SKM-1 treated with dmso at 0.1 percent for 144 hours (cell line): Measurements from ENCODE around the gene NFIX.
"Not testable (repeated sequence)": the region's sequence is repeated elsewhere in the genome, so short reads cannot be mapped to it uniquely, and the experiment has no call there.

ENCODE experiments used
- DNase-seq: peaks from one replicate; lab custom pipeline; 2025; ENCODE audit not compliant: unreplicated experiment; lab: John Stamatoyannopoulos, UW

The NFIX gene

GRCh38 chr19:12994701-12995595, at the start of gene NFIX:
Gene NFIX (plus strand): TSS chr19:12995475. CDS start chr19:12995838, 363 bp downstream.
- peak; percentile 26 for DNase-seq

DNA sequence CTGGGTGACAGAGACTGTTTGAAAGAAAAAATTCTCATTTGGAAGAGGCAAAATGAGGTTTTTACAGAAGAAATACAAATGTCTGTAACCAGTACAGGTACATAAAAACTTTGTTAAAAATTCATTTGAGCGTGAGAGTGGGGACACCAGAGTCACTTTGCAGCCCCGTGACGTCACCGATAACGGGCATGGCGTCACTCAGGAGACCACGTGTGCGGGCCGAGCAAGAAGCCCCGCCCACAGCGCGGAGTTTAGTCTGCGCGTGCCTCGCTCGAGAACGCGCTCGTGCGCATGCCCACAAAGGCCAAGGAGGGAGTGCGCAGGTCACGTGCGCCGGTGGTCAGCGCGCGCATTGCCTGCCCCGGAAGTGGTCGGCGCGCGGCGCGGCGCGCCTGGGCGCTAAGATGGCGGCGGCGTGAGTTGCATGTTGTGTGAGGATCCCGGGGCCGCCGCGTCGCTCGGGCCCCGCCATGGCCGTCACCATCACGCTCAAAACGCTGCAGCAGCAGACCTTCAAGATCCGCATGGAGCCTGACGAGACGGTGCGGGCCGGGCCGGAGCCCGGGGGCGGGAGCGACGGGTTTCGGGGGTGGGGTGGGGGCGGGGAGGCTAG, 49.7 kb upstream of the NFIX start, which contains the start of gene RAD23A:
RAD23A (plus strand) TSS at position 384 of the 613 bp plus-strand sequence; CDS start at position 471, 87 bp downstream.
- DNase-seq, result peak; percentile 90

GRCh38 chr19:12946092-12946721, 49.1 kb upstream of the NFIX start:
- no peak for DNase-seq

DNA sequence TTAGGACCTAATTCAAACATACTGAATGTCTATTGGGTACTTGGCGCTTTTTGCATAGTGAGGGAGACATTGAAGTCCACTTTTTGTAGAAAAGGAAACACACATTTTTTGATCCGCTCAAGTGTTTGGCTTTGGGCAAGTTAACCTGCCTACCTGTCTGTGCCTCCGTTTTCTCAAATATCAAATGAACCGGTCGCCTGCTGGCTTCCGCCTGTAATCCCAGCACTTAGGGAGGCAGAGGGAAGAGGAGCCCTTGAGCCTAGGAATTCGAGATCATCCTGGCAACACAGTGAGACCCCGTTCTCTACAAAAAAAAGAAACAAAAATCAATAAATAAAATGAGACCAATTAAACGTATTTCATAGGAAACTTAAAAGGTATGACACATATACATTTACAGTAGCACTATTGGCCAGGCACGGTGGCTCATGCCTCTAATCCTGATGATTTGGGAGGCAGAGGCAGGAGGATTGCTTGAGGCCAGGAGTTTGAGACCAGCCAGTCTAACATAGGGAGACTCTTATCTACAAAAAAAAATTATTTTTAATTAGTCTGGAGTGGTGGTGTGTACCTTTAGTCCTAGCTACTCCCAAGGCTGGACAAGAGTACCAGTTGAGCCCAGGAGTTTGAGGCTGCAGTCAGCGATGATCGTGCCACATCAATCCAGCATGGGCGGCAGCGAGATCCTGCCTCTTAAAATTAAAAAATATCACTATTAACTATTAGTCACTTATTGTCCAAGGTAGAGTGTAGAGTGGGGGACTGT, 48.4 kb upstream of the NFIX start:
- no peak for DNase-seq

GRCh38 chr19:12947702-12948611, 47.3 kb upstream of the NFIX start:
- no peak for DNase-seq

DNA sequence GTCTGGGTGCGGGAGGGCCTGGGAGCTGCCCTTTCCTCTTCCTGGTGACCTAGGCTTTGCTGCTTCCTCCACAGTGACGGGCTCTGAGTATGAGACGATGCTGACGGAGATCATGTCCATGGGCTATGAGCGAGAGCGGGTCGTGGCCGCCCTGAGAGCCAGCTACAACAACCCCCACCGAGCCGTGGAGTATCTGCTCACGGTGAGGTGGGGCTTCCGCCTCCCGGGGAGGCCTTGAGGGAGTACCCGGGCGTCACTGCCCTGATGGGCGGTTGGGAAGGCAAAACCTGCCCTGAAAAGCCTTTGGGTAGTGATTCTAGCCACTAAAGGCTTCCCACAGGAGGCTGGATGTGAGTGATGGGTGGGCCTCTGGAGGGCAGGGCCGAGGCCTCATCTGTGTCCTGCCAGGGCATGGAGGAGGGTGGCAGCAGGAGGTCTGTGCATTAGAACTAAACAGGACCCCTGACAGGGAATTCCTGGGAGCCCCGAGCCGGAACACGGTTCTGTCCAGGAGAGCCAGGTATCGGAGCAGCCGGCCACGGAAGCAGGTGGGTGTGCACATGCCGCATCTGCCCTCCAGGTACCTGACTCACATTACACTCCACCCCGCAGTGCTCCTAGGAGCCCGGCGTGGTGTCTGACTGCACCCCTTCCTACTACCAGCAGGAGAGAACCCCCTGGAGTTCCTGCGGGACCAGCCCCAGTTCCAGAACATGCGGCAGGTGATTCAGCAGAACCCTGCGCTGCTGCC, 46.5 kb upstream of the NFIX start:
- DNase-seq, result no peak

- DNase-seq, result no peak
Observed at GRCh38 chr19:12949363-12950283, 45.7 kb upstream of the NFIX start.

DNA sequence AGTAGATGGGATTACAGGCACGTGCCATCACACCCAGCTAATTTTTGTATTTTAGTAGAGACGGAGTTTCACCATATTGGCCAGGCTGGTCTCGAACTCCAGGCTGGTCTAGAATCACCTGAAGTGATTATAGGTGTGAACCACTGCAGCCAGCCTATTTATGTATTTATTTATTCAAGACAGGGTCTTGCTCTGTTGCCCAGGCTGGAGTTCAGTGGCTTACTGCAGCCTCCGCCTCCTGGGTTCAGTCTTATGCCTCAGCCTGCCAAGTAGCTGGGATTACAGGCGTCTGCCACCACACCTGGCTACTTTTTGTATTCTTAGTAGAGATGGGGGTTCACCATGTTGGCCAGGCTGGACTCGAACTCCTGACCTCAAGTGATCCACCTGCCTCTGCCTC, 43.2 kb upstream of the NFIX start:
- DNase-seq, result not testable (repeated sequence)

DNA sequence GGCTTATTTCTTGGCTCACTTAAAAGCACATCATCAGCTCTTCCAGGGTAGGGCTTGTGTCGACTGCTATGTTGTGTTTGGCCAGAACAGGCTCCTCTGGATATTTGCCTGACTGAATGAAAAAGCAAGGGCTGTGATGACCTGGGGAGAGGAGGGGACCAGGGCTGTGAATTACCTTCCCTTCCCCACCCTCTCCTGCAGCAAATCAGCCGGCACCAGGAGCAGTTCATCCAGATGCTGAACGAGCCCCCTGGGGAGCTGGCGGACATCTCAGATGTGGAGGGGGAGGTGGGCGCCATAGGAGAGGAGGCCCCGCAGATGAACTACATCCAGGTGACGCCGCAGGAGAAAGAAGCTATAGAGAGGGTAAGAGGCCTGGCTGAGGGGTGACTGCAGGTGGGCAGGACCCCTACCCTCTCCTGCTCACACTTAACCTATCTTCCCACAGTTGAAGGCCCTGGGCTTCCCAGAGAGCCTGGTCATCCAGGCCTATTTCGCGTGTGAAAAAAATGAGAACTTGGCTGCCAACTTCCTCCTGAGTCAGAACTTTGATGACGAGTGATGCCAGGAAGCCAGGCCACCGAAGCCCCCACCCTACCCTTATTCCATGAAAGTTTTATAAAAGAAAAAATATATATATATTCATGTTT, 42.7 kb upstream of the NFIX start:
- no peak for DNase-seq

DNA sequence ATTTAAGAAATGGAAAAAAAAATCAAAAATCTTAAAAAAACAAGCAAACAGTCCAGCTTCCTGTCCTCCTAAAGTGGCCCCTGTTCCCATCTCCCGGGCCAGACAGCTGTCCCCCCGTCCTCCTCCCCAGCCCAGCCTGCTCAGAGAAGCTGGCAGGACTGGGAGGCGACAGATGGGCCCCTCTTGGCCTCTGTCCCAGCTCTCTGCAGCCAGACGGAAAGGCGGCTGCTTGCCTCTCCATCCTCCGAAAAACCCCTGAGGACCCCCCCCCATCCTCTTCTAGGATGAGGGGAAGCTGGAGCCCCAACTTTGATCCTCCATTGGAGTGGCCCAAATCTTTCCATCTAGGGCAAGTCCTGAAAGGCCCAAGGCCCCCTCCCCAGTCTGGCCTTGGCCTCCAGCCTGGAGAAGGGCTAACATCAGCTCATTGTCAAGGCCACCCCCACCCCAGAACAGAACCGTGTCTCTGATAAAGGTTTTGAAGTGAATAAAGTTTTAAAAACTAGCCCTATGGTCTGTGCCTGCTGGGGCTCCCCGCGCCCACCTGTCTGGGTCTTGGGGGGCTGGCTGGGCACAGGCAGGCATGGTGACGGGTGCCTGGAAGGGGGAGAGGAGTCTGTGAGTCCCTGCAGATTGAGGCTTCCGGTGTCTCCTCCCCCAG, 42.0 kb upstream of the NFIX start:
- DNase-seq, result no peak

- no peak for DNase-seq
Observed at GRCh38 chr19:12953799-12954611, 41.3 kb upstream of the NFIX start.

DNA sequence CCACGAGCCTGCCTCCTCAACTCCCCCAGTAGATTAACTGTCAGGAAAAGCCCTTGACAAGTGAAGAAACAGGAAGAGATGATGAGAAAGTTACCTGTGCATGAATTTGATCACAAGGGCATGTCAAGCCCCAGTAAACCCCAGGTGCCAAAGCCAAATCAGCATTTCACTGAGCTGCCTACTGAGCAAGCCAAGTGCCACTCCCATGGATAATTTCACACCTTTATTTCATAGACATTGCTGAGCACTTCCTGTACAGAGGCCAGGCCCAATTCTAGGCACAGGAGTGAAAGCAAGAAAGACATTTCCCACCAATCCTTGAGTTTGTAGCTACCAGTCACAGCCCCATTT, 40.7 kb upstream of the NFIX start:
- no peak for DNase-seq

- DNase-seq, result not testable (repeated sequence)
Observed at GRCh38 chr19:12955575-12955974, 39.7 kb upstream of the NFIX start.

GRCh38 chr19:12955996-12956395, 39.3 kb upstream of the NFIX start:
- DNase-seq, result no peak

DNA sequence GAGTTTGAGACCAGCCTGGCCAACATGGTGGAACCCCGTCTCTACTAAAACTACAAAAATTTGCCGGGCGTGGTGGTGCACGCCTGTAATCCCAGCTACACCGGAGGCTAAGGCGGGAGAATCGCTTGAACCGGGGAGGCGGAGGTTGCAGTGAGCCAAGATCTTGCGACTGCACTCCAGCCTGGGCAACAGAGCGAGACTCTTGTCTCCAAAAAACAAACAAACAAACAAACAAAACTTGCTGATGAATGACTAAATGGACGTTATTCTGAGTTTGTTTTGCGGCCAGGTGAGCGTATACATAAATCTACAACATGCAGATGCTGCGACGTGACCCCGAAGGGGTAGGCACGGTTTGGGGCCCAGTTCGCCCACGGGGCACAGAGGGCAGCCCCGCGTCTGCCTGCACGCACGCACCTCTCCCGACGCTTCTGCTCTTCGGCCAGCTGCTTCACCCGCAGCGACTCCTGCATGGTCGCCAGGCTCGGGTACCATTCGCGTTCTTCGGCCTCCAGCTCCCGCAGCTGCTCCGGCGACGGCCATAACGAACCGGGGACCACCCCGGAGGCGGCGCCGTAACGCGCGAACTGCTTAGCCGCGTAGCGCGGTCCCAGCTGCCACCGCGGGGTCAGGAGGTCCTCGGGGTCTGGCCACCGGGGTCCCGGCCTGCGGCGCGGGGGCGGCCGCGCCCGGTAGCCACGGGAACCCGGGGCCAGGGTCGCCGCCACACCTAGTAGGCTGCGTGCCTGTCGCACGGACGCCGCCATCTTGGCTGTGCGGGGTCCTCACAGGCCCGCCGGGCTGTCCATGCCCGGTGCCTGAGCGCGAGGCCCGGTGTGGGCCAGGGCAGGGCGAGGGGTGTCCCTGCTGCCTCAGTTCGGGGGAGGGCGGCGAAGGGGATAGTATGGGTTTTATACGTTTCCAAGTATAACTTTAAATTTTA, 38.6 kb upstream of the NFIX start, which contains the start of gene GADD45GIP1:
GADD45GIP1 (minus strand) TSS at position 778 of the 943 bp plus-strand sequence; CDS start at position 767, 11 bp downstream.
- peak; percentile 72 for DNase-seq
